Osteoblast (primary cell): ENCODE results near the gene DRD1. TPM values are rescaled to one million over a fixed set of nuclear protein-coding genes. Genes with fewer than 3 reads are reported as not detected.
"Not testable (repeated sequence)": the region's sequence is repeated elsewhere in the genome, so short reads cannot be mapped to it uniquely, and the experiment has no call there.

Experiments
- DNase-seq: peaks from one replicate; pipeline ENCODE4 v3.0.0; 2011; ENCODE audit warnings: low spot score, mixed read lengths; ENCODE audit not compliant: insufficient read length; ENCODE audit errors: missing footprints
- H2AFZ ChIP-seq: 2 replicates; pipeline ENCODE4 v1.6.0; 2011; ENCODE audit warnings: mild to moderate bottlenecking, low read length
- H3K27ac ChIP-seq: 2 replicates; pipeline ENCODE4 v1.5.1; 2011; ENCODE audit warnings: mild to moderate bottlenecking, low read depth, low read length, moderate library complexity
- H3K27me3 ChIP-seq: 2 replicates; pipeline ENCODE4 v1.6.0; 2012; ENCODE audit warnings: mild to moderate bottlenecking, control low read depth, inconsistent platforms, low read length, moderate library complexity; ENCODE audit not compliant: insufficient read depth
- H3K36me3 ChIP-seq: 2 replicates; pipeline ENCODE4 v1.5.1; 2011; ENCODE audit warnings: mild to moderate bottlenecking, low read length, control low read depth, moderate library complexity; ENCODE audit not compliant: insufficient read depth
- H3K4me1 ChIP-seq: 2 replicates; pipeline ENCODE4 v1.5.1; 2011; ENCODE audit warnings: mild to moderate bottlenecking, low read length, control low read depth, moderate library complexity; ENCODE audit not compliant: insufficient read depth
- H3K4me2 ChIP-seq: 2 replicates; pipeline ENCODE4 v1.6.0; 2011; ENCODE audit warnings: mild to moderate bottlenecking, low read length; ENCODE audit not compliant: insufficient read depth
- H3K4me3 ChIP-seq: fragments of 200-600 bp; sonication (generic); 3 replicates; pipeline ENCODE4 v1.5.1; 2012; ENCODE audit warnings: mild to moderate bottlenecking, low read length, inconsistent platforms; ENCODE audit not compliant: insufficient read depth
- H3K79me2 ChIP-seq: 2 replicates; pipeline ENCODE4 v1.6.0; 2012; ENCODE audit warnings: mild to moderate bottlenecking, low read length, control low read depth, inconsistent platforms; ENCODE audit not compliant: insufficient read depth
- H3K9me3 ChIP-seq: 2 replicates; pipeline ENCODE4 v1.5.1; 2011; ENCODE audit warnings: low read depth, low read length, control low read depth
- H4K20me1 ChIP-seq: 2 replicates; pipeline ENCODE4 v1.6.0; 2012; ENCODE audit warnings: mild to moderate bottlenecking, low read length, control low read depth; ENCODE audit not compliant: insufficient read depth
- CTCF ChIP-seq: IDR thresholded peaks from 2 replicates; pipeline ENCODE4 v1.5.1; 2011; ENCODE audit warnings: mild to moderate bottlenecking, low read depth, low read length, moderate library complexity; ENCODE audit errors: extremely low read depth
- total RNA-seq: library from RNA; depleted of rRNA; stranded (reverse); fragments of >200 nt; gene quantifications from 2 replicates; pipeline ENCODE4 v1.2.3, GENCODE V29; 2012

DRD1 gene
- total RNA-seq, 1 donor, result under 0.01 TPM

- no peak for TF ChIP-seq CTCF
- H3K9me3 ChIP-seq, result no peaks in the 10 kb centered on the region
- no peak overlapping the region for H3K4me2 ChIP-seq
- H3K4me1 ChIP-seq, result no peaks in the 10 kb centered on the region
- DNase-seq, result no peak
- H3K4me3 ChIP-seq, result no peak overlapping the region
- no peaks in the 10 kb centered on the region for H3K79me2 ChIP-seq
- H3K27ac ChIP-seq, result no peak overlapping the region
- no peaks in the 10 kb centered on the region for H4K20me1 ChIP-seq
- no peak overlapping the region for H2AFZ ChIP-seq
- H3K27me3 ChIP-seq, result no peaks in the 10 kb centered on the region
- no peaks in the 10 kb centered on the region for H3K36me3 ChIP-seq
Observed at GRCh38 chr5:175460552-175460951, 16.6 kb upstream of the DRD1 start.

GRCh38 chr5:175460126-175460525 is 16.1 kb upstream of the DRD1 start:
- Histone ChIP-seq H3K36me3 (no peaks in the 10 kb centered on the region), H3K27me3 (no peaks in the 10 kb centered on the region), H3K9me3 (no peaks in the 10 kb centered on the region), H3K79me2 (no peaks in the 10 kb centered on the region), H4K20me1 (no peaks in the 10 kb centered on the region), H3K4me3 (no peak overlapping the region), H3K4me1 (no peaks in the 10 kb centered on the region), H2AFZ (no peak overlapping the region), H3K27ac (no peak overlapping the region), H3K4me2 (no peak overlapping the region)
- TF ChIP-seq CTCF, result peak; percentile 44
- no peak for DNase-seq

- Histone ChIP-seq H3K27ac (no peak overlapping the region), H3K4me2 (no peak overlapping the region), H2AFZ (no peak overlapping the region), H3K36me3 (no peaks in the 10 kb centered on the region), H3K9me3 (no peaks in the 10 kb centered on the region), H3K4me3 (no peak overlapping the region), H3K4me1 (no peaks in the 10 kb centered on the region), H4K20me1 (no peaks in the 10 kb centered on the region), H3K27me3 (no peaks in the 10 kb centered on the region), H3K79me2 (no peaks in the 10 kb centered on the region)
- DNase-seq, result no peak
- TF ChIP-seq CTCF, result no peak
Observed at GRCh38 chr5:175457466-175457865, 13.5 kb upstream of the DRD1 start.

GRCh38 chr5:175456105-175456742 is 12.2 kb upstream of the DRD1 start:
- Histone ChIP-seq H3K4me3 (no peak overlapping the region), H3K36me3 (no peaks in the 10 kb centered on the region), H3K4me2 (no peak overlapping the region), H4K20me1 (no peaks in the 10 kb centered on the region), H3K79me2 (no peaks in the 10 kb centered on the region), H2AFZ (no peak overlapping the region), H3K27ac (no peak overlapping the region), H3K27me3 (no peaks in the 10 kb centered on the region), H3K9me3 (no peaks in the 10 kb centered on the region), H3K4me1 (no peaks in the 10 kb centered on the region)
- TF ChIP-seq CTCF, result no peak
- DNase-seq, result no peak

GRCh38 chr5:175454338-175454737 is 10.4 kb upstream of the DRD1 start:
- H3K36me3 ChIP-seq, H2AFZ ChIP-seq, H3K79me2 ChIP-seq, H3K4me3 ChIP-seq, H3K4me1 ChIP-seq, H3K27ac ChIP-seq, H3K4me2 ChIP-seq, H3K27me3 ChIP-seq, H3K9me3 ChIP-seq, DNase-seq, H4K20me1 ChIP-seq: not testable (repeated sequence)
